GM18517 (cell line): ENCODE measurements around the gene TENM4.

Source experiments
- ATAC-seq: cut with Tn5 transposase; IDR thresholded peaks from one replicate; pipeline ENCODE4 v1.9.1; 2021; ENCODE audit warnings: mild to moderate bottlenecking, moderate library complexity; ENCODE audit not compliant: unreplicated experiment

Gene TENM4

GRCh38 chr11:79040348-79040747, 400.5 kb downstream of the TENM4 start:
- no peak for ATAC-seq

- no peak for ATAC-seq
Observed at GRCh38 chr11:79039122-79039521, 401.7 kb downstream of the TENM4 start.

GRCh38 chr11:79035881-79036280, 404.9 kb downstream of the TENM4 start:
- ATAC-seq: no peak

- ATAC-seq: no peak
Observed at GRCh38 chr11:79033833-79034232, 407.0 kb downstream of the TENM4 start.

GRCh38 chr11:79030448-79030847, 410.4 kb downstream of the TENM4 start:
- no peak for ATAC-seq

GRCh38 chr11:79028225-79028624, 412.6 kb downstream of the TENM4 start:
- ATAC-seq: no peak

GRCh38 chr11:79026803-79027445, 413.9 kb downstream of the TENM4 start:
- no peak for ATAC-seq

- ATAC-seq: no peak
Observed at GRCh38 chr11:79025622-79026021, 415.2 kb downstream of the TENM4 start.

- no peak for ATAC-seq
Observed at GRCh38 chr11:79025097-79025496, 415.7 kb downstream of the TENM4 start.

GRCh38 chr11:79022265-79022664, 418.6 kb downstream of the TENM4 start:
- no peak for ATAC-seq

GRCh38 chr11:79021601-79022000, 419.2 kb downstream of the TENM4 start:
- ATAC-seq: no peak

GRCh38 chr11:79019975-79020374, 420.9 kb downstream of the TENM4 start:
- ATAC-seq: no peak

- ATAC-seq: no peak
Observed at GRCh38 chr11:79019277-79019676, 421.6 kb downstream of the TENM4 start.

- no peak for ATAC-seq
Observed at GRCh38 chr11:79018371-79018849, 422.4 kb downstream of the TENM4 start.

- no peak for ATAC-seq
Observed at GRCh38 chr11:79017811-79018210, 423.0 kb downstream of the TENM4 start.

- ATAC-seq: no peak
Observed at GRCh38 chr11:79013509-79013908, 427.3 kb downstream of the TENM4 start.

GRCh38 chr11:79011357-79011756, 429.5 kb downstream of the TENM4 start:
- no peak for ATAC-seq

- ATAC-seq: no peak
Observed at GRCh38 chr11:79007771-79008402, 432.9 kb downstream of the TENM4 start.

- no peak for ATAC-seq
Observed at GRCh38 chr11:79006854-79007253, 434.0 kb downstream of the TENM4 start.

GRCh38 chr11:78996007-78996406, 444.8 kb downstream of the TENM4 start:
- no peak for ATAC-seq

GRCh38 chr11:78995171-78995570, 445.7 kb downstream of the TENM4 start:
- ATAC-seq: no peak

GRCh38 chr11:78993802-78994430, 446.9 kb downstream of the TENM4 start:
- no peak for ATAC-seq
